Skin epidermis (tissue), 12 donors: ENCODE data around the gene SLC10A3.

Experiments
- H3K27ac ChIP-seq, 21 experiments: fragments of 200-600 bp; sonication (generic) in 11 of 21; one replicate each; pipeline ENCODE4 v1.5.0; 2020; ENCODE audit warnings: mild to moderate bottlenecking in 3 of 21, inconsistent platforms in 2 of 21, moderate library complexity in 2 of 21
- H3K4me3 ChIP-seq, 7 experiments: fragments of 200-600 bp; sonication (generic) in 2 of 7; one replicate each; pipeline ENCODE4 v1.5.0; 2020; ENCODE audit warnings: inconsistent platforms in 2 of 7, mild to moderate bottlenecking in 2 of 7, moderate library complexity in 1 of 7

Gene SLC10A3

DNA sequence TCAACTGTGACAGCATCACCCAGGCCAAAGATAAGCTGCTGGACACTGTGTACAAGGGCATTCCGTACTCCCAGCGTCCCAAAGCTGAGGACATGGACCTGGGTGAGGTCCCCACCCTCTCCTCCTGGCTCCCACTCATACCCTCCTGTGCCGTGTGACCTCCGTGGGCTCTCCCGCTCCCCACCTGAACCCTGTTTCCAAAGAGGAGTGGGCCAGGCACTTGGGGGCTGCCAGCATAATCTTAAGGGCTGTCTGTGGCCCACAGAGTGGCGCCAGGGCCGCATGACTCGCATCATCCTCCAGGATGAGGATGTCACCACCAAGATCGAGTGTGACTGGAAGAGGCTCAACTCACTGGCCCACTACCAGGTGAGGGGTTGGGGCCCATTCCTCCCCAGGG lies 21.3 kb downstream of the SLC10A3 start:
- H3K27ac ChIP-seq: no peak overlapping the region
- no peak overlapping the region for H3K4me3 ChIP-seq

DNA sequence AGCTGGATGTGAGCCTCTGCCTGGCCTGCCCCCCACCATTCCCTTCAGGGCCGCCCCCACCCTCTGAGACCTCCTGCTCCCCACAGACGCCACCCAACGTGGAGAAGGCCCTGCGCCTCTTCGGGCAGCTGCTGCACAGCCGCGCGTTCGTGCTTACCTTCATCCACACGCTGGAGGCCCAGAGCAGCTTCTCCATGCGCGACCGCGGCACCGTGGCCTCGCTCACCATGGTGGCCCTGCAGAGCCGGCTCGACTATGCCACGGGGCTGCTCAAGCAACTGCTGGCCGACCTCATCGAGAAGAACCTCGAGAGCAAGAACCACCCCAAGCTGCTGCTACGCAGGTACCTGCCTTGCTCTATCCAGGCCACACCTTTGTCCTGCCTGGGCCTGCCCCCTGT lies 22.2 kb downstream of the SLC10A3 start:
- Histone ChIP-seq H3K4me3 (no peak overlapping the region), H3K27ac (no peak overlapping the region)

DNA sequence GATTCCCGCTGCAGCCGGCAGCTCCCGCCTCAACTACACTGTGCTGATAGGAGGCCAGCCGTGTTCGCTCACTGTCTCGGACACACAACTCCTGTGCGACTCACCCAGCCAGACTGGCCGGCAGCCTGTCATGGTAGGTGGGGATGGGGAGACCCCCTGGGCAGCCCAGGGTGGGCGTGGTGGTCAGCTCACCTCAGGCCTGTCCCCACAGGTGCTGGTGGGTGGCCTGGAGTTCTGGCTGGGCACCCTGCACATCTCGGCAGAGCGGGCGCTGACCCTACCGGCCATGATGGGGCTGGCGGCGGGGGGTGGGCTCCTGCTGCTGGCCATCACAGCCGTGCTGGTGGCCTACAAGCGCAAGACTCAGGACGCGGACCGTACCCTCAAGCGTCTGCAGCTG lies 22.9 kb downstream of the SLC10A3 start:
- no peak overlapping the region for H3K4me3 ChIP-seq

DNA sequence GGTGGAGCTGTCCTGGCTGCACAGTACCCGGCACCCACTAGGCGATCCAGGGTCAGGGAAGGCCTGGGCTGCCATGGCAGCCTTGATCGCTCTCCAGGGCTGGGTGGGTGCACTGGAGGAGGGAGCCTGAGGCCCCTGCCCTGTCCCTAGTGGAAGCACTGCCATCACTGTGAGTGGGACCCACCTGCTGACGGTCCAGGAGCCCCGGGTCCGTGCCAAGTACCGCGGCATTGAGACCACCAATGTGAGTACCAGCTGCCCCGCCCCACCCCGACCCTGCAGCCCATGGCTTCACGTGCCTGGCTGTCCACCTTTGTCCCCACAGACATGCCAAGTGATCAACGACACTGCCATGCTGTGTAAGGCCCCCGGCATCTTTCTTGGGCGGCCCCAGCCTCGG lies 23.5 kb downstream of the SLC10A3 start:
- Histone ChIP-seq H3K27ac (no peak overlapping the region), H3K4me3 (no peak overlapping the region)

More for the DNA sequence above, 22.9 kb downstream of the SLC10A3 start:
- no peak overlapping the region for H3K27ac ChIP-seq

DNA sequence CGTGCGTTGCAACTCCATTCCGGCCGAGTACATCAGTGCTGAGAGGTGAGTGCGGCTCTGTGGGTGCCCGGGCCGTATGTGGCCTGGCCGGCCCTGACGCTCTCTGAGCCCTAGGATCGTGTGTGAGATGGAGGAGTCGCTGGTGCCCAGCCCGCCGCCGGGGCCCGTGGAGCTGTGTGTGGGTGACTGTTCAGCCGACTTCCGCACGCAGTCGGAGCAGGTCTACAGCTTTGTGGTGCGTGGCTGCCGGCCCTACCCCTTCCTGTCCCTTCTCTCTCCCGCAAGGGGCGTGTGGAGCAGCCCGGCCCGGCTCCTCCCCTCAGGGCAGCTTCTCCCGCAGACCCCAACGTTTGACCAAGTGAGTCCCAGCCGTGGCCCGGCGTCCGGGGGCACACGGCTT lies 24.4 kb downstream of the SLC10A3 start:
- H3K27ac ChIP-seq: no peak overlapping the region
- H3K4me3 ChIP-seq: no peak overlapping the region

DNA sequence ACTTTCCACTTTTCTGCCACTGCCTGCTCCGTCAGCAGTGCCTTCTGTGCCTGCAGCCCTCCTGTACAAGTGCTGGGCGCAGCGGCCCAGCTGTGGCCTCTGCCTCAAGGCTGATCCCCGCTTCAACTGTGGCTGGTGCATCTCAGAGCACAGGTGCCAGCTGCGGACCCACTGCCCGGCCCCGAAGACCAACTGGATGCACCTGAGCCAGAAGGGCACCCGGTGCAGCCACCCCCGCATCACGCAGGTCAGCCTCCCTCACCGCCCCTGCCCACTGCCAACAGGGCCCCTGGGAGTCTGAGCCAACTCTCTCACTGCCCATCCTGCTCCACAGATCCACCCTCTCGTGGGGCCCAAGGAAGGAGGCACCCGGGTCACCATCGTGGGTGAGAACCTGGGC lies 24.8 kb downstream of the SLC10A3 start:
- H3K4me3 ChIP-seq: no peak overlapping the region
- no peak overlapping the region for H3K27ac ChIP-seq

DNA sequence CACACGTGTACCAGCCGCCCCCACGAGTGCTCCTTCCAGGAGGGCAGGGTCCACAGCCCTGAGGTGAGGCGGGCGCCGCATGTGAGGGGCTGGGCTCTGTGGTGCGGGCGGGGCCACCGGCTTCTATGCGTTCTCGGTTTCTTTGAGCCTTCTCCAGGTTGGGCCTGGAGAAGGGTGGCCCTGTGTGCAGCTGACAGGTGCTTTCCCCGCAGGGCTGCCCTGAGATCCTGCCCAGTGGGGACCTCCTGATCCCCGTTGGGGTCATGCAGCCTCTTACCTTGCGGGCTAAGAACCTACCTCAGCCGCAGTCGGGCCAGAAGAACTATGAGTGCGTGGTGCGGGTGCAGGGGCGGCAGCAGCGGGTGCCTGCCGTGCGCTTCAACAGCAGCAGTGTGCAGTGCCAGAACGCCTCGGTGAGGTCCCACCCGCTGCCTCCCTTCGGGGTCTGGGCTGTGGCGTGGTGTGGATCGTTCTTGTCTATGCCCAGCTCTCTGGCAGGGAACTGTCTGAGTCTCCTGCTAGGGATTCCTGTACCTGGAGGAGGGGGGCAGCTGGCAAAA lies 25.5 kb downstream of the SLC10A3 start:
- H3K27ac ChIP-seq: no peak overlapping the region
- no peak overlapping the region for H3K4me3 ChIP-seq

DNA sequence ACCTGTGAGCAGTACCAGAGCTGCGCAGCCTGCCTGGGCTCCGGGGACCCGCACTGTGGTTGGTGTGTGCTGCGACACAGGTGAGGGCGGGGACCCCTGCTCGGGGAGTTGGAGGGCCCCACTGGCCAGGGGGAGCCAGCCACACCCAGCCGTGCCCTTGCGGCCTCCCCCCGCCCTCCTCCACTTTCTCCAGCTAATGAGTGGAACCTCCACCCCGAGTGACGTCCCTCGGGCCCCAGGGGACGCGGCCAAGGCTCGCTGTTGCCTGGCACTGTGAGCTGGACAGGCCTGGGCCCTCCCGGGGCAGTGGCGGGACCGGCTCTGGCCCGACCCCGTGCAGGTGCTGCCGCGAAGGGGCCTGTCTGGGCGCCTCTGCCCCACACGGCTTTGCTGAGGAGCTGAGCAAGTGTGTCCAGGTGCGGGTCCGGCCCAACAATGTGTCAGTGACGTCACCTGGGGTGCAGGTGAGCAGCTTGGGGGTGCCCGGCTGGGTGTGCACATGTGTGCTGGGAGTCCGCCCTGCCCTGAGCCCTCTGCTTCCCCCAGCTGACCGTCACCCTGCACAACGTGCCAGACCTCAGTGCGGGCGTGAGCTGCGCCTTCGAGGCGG lies 26.7 kb downstream of the SLC10A3 start:
- no peak overlapping the region for H3K4me3 ChIP-seq
- H3K27ac ChIP-seq: no peak overlapping the region

DNA sequence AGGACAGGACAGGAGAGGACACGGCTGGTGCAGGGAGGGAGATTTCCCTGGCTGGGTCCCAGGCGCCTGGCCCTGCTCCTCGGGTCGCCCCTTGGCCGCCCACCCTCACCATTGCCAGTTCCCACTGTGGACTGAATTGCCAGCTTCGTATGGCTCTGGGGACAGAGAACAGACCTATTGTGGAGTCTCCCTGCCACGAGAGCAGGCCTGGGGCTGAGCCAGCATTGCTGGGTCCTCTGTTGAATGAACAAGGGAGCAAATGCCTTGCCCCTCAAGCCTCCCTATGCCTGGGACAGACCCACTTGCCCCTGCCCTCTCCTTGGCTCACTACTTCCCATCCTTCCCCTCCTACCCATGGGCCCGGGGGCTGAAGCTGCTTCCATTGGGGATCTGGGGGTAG lies 28.0 kb downstream of the SLC10A3 start:
- Histone ChIP-seq H3K27ac (no peak overlapping the region), H3K4me3 (no peak overlapping the region)

DNA sequence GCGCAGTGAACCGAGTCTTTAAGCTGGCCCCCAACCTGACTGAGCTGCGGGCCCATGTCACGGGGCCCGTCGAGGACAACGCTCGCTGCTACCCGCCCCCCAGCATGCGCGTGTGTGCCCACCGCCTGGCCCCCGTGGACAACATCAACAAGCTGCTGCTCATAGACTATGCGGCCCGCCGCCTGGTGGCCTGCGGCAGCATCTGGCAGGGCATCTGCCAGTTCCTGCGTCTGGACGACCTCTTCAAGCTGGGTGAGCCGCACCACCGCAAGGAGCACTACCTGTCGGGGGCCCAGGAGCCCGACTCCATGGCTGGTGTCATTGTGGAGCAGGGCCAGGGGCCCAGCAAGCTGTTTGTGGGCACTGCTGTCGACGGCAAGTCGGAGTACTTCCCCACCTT lies 30.1 kb downstream of the SLC10A3 start:
- no peak overlapping the region for H3K27ac ChIP-seq
- peak overlapping the region in 2 of 7 experiments; percentile 9 to 55 for H3K4me3 ChIP-seq

DNA sequence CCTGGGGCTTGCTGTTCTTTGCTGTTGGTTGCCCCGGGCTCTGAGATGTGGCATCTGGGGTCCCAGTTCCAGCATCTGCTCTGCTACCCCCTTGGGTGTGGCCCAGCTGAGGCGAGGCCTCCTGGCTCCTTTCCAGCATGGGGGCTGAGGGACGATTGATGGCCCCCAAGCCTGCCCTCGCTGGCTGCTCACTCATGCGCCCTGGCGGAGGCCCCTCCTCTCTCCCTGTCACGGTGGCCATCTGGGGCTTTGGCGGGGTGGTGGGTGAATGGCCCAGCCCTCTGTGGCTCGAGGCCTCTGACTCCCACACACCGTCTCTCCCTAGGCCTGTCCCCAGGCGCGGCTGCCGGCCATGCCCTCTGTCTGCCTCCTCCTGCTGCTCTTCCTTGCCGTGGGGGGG lies 30.6 kb downstream of the SLC10A3 start:
- peak overlapping the region; percentile 0 to 59 (median 55) for H3K4me3 ChIP-seq

DNA sequence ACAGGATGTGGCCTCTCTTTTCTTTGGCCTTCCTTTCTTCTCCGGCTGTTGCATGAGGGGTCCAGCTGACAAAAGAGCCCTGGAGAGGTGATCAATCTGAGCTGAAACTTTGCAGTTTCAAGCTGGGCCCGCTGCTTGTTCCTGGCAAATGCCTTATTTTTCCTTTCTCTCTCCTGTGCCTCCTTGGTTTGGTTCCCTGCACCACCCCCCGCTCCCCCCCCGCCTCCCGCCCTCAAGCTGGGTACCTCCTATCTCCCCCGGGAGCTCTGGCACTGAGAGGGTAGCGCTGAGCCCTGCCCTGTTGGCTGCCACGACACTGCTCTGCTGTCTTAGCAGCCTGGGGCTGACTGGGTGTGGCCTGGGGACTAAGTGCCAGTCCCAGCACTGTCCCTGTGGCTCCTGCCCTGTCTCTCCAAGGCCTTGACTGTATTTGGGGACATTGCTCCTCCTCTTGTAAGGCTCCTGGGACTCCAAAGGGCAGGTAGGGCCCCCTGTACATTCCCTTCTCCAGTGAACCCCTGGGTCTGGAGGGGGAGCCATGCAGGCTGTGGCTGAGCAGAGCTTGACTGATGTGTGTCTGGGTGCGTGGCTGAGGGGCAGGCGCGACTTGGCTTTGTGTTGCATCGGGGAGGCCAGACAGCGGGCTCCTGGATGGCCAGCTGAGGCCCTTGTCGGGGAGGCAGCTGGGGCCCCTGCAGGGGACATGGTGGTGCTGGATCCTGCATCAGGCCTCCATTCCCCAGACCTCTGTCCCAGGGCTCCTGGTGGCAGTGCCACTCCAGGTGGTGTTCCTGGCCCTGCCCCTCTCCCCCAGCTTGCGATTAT lies 31.3 kb downstream of the SLC10A3 start:
- peak overlapping the region in 17 of 21 experiments; percentile 10 to 89 (median 76) for H3K27ac ChIP-seq
- peak overlapping the region; percentile 34 to 59 (median 55) for H3K4me3 ChIP-seq

More for the DNA sequence above, 30.6 kb downstream of the SLC10A3 start:
- H3K27ac ChIP-seq: peak overlapping the region in 1 of 21 experiments; percentile 77

DNA sequence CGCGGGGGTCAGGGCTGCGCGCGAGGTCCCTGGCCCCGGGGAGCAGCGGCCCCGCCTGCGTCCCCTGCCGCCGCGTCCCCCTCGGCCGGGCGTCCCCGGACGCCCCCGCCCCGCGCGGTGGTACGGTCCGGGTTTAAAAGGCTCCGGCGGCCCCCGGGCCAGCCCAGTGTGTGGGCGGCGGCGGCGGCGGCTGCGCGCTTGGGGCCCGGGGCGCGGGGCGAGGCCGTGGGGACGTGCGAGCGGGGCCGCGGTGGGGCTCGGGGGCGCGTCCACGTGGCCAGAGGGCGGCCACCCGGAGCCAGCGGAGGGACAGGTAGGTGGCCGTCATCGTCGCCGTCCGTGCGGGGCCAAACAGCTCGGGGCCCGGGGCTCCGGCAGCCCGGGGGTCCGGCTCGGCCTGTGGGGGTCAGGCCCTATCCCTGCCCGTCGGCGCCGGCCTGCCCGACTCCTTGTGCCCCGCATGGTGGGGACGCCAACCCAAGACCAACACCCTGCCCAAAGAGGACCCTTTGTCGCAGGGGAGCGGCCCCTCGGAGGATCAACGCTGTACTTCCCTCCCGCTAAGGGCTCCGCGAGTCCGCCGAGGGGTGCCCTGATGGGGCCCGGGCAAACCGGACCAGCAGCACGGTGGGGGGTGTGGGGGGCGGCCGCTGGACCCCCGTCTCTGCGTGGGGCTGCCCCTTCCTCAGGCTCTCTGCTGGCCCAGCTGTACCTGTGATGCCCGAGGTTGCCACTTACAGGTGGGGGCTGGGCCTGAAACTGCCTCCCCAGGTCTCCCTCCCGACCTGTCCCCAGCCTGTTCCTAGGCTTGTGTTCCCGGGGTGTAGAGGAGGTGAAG lies 32.1 kb downstream of the SLC10A3 start, which contains the start of gene PLXNA3:
Gene PLXNA3, plus strand, starts transcription at position 166 of the 838 bp plus-strand sequence. CDS start 1,903 bp downstream, outside the sequence.
- H3K4me3 ChIP-seq: peak within 1 kb of the TSS; percentile 34 to 59 (median 55)
- peak within 1 kb of the TSS in 20 of 21 experiments; percentile 10 to 89 (median 75) for H3K27ac ChIP-seq

DNA sequence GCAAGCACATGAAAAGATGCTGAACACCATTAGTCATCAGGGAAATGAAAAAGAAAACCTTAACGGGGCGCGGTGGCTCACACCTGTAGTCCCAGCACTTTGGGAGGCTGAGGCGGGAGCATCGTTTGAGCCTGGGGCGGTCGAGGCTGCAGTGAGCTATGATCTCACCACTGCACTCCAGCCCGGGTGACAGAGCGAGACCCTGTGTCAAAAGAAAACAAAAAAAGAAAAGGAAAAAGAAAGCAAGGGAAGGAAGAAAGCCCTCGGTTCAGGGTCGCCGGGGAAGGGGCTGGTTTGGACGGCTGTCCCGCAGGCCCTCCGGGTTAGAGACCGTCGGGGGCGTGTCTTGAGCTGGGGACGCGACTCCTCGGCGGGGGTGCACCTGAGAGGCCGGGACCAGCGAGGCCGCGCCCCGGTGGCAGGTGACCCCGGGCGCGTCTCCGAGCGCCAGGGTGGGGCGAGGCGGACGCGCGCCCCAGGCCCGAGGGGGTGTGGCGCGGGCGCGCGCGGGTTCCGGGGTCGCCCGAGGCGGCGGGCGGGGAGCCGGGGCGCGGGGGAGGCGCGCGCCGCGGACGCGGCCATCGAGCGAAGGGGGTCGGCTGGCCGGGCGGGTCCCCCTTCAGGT lies 32.8 kb downstream of the SLC10A3 start:
- Histone ChIP-seq H3K27ac (peak overlapping the region in 18 of 21 experiments; percentile 45 to 89 (median 76)), H3K4me3 (peak overlapping the region; percentile 23 to 59 (median 55))

DNA sequence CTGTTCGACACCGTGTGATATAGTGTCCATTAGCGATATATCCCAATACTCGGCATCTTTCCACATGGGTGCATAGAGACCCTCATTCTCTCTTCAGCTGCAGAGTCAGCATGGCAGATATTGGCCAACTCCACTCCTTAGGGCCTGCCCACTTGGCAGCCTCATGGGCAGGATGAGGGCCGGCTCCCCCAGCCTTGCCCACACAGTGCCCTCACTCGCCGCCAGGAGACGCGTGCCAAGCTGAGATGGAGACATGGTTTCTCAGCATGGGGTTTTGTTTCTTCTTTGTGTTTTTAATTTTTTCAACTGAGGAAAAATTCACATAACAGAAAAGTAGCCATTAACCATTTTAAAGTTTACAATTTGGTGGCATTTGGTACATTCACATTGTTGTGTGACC lies 37.6 kb downstream of the SLC10A3 start:
- H3K4me3 ChIP-seq: no peak overlapping the region
- no peak overlapping the region for H3K27ac ChIP-seq

DNA sequence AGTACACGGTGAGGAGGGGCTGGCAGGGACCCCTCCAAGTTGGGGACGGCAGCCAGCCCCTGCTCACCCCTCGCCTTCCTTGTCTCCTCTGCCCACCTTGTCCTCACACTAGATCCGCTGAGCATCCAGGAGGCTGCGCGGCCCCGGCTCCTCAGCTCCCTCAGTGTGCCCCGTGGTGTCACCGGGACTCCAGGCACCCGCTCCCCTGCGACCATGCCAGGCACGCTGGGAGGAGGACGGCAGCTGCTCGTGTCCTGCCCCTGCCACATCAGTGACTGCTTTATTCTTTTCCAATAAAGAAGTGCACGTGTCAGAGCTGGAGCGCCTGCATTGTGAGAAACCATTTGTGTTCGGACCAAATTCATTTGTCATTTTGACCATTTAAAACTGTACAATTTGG lies 40.1 kb downstream of the SLC10A3 start:
- H3K4me3 ChIP-seq: no peak overlapping the region
- H3K27ac ChIP-seq: no peak overlapping the region

DNA sequence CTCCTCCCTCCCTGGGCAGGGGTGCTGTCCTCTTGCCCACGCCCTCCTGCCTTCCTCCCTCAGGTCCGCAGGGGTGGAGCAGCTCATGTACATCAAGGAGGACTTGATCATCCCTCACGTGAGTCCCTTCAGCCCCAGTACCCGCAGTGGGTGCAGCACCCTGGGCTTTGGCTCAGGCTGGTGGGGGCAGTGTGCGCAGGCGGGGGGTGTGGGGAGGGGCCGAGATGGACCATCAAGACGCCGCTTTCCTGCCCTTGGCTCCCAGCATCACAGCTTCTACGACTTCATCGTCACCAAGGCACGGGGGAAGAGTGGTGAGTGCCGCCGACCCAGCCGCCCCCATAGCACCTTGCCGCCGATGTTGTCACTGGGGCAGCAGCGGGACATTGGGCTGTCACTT lies 40.8 kb downstream of the SLC10A3 start:
- Histone ChIP-seq H3K27ac (no peak overlapping the region), H3K4me3 (no peak overlapping the region)

DNA sequence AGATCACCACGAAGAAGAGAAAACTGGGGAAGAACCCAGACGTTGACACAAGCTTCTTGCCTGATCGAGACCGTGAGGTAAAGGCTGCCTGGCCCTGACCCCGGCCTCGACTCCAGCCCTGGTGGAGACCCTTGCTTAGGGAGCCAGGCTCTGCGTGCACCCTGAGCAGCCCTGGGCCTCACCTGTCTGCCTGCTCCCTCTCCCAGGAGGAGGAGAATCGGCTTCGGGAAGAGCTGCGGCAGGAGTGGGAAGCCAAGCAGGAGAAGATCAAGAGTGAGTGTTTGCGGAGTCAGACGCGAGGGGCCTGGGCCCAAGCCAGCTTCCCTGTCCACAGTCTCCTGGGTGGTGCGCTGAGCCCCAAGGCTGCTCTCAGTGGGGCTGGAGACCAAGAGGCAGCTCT lies 41.9 kb downstream of the SLC10A3 start:
- H3K4me3 ChIP-seq: no peak overlapping the region
- H3K27ac ChIP-seq: no peak overlapping the region

DNA sequence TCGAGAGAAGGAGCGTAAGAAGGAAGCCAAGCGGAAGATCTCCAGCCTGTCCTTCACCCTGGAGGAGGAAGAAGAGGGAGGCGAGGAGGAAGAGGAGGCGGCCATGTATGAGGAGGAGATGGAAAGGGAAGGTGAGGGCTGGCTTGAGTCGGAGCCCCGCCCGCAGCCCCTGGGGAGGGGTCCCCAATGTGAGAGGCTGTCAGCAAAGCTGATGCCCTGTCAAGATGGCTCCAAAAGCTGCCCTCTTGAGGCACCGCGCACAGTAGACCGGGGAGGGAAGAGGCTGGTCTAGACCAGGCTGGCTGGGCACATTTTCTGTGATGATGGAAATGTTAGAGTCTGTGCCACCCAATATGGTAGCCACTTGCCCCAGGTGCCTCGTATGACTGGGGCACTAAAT lies 44.0 kb downstream of the SLC10A3 start:
- H3K27ac ChIP-seq: no peak overlapping the region
- no peak overlapping the region for H3K4me3 ChIP-seq

DNA sequence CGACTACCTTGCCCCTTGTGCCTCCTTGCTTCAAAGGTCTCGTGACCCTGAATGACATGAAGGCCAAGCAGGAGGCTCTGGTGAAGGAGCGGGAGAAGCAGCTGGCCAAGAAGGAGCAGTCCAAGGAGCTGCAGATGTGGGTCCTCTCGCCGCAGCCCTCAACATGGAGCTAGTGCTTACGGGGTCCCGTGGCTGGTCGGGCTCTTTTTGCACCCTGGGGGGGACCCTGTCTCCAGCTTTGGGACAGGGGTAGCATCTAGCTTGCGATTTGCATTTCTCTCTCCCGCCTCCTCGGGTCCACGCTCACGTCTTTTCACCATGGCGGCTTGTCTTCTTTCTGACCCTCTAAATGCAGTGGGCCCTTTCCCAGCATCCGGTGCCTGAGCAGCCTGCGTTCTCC lies 44.7 kb downstream of the SLC10A3 start:
- no peak overlapping the region for H3K4me3 ChIP-seq
- H3K27ac ChIP-seq: no peak overlapping the region
